DMS114 treated with DMSO at 0.1 percent for 48 hours (cell line): ENCODE results near the gene OAS2.
"Not testable (repeated sequence)": the region's sequence is repeated elsewhere in the genome, so short reads cannot be mapped to it uniquely, and the experiment has no call there.

Source experiments
- DNase-seq: peaks from one replicate; lab custom pipeline; 2025; ENCODE audit not compliant: unreplicated experiment; lab: John Stamatoyannopoulos, UW

The OAS2 gene

DNA sequence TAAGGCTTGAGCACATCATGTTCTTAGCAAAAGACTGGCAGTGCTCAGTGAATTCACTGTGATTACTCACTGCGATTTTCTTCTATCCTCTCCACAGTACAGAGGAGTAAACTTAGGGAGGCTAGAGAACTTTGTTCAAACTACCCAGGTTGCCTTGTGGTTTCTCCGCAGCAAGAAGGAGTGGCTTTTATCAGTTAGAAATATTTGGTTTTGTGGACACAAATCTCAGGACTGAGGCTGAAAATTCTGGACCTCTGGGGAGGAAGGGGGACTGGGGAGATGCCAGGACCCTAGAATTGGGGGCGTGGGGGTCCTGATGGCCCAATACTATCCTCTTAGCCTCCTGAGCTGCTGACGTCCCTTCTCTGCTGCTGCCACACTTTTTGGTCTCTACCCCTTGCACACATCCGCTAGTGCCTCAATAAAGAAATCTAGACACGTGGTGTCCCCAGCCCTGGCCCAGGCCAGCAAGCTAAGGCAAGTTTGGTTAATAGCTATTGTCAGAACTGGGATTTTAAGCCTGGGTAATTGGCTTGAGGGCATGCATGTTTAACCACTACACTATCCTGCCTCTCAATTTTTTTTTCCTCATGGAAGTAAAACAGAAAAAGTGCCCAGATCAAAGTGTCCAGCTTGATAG lies 842 bp downstream of the OAS2 start:
- no peak for DNase-seq

DNA sequence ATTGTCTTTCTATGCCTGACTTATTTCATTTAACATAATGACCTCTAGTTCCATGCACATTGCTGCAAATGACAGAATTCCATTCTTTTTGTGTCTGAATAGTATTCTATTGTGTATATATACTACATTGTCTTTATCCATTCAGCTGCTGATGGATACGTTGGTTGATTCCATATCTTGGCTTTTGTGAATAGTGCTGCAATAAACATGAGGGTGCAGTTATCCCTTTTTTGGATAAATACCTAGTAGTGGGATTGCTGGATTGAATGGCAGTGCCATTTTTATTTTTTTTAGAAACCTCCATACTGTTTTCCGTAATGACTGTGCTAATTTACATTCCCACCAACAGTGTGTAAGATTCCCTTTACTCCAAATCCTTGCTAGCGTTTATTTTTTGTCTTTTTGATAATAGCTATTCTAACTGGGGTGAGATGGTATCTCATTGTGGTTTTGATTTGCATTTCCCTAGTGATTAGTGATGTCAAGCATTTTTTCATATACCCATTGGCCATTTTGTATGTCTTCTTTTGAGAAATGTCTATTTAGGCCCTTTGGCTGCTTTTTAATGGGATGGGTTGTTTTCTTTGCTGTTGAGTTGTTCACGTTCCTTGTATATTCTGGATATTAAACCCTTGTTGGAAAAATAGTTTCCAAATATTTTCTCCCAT lies 2.3 kb downstream of the OAS2 start:
- DNase-seq, result no peak

DNA sequence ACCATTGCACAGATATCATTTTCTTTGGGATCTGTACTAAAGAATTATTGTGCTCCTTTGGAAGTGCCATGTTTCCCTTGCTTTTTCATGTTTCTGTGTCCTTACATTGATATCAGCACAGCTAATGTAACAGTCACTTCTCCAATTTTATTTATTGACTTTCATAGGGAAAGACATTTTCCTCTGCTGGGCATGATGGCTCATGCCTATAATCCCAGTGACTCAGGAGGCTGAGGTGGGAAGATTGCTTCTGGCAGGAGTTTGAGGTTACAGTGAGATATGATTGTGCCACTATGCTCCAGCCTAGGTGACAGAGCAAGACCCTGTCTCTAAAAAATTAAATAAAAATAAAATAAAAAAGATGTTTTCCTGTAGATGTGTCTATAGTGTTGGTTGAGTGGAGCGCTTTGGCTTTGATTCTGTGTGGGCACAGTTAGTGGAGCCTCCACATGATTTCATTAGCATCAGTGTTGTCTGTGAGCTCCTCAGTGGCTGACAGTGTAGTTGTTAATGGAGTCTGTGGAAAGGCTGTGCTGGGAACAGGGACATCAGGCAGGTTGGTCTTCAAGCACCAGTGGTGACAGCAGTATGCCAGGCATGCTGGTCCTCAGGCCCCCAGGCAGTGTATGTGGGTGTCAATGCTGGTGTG lies 7.4 kb downstream of the OAS2 start:
- DNase-seq, result no peak

DNA sequence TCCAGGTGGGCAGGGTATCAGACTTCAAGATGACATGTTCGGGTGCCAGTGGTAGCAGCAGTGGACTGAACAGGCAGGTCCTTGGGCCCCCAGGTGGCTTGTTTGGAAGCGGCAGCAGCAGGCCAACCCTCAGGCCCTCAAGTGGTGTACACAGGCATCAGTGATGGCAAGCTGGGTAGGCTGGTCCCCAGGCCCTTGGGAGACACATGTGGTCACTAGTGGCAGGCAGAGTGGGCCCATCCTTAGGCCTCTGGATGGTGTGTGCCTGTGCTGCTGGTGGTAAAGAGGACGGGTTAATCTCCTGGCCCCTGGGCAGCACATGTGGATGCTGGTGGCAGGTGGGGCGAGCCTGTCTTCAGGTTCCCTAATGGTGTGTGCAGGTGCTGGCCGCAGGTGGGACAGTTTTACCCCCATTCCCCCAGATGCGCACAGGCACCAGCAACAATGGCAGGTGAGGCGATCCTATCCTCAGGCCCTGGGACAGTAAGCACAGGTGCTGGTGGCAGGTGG lies 8.0 kb downstream of the OAS2 start:
- DNase-seq, result no peak

DNA sequence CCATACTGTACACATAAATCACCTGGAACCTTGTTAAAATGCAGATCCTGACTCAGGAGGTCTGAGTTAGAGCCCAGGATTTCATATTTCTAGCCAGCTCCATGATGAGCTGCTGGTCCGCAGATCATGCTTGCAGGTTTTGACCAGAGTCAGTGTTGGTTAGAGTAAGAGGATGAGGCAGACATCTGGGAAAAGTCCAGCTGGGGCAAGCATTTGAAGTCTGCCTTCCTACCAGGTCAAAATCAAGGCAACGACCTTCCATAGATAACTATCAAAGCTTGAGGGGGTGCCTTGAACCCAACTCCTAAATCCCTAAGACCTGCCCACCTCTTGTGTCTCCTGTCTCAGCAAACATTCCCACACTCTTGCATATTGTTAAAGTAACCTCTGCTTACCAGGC lies 9.2 kb downstream of the OAS2 start:
- DNase-seq, result no peak

DNA sequence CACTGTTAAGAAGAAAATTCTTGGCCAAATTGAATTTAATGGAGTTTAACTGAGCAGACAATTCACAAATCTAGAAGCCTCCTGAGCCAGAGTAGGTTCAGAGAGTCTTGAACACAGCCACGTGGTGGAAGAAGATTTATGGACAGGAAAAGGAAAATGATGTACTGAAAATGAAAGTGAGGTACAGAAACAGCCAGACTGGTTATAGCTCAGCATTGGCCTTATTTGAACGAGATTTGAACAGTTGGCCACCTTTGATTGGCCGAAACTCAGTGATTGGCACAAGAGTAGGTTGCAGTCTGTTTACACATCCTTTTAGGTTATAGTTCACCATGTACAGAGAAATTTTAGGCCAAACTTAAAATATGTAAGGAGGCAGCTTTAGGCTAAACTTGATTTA lies 9.9 kb downstream of the OAS2 start:
- DNase-seq, result no peak

DNA sequence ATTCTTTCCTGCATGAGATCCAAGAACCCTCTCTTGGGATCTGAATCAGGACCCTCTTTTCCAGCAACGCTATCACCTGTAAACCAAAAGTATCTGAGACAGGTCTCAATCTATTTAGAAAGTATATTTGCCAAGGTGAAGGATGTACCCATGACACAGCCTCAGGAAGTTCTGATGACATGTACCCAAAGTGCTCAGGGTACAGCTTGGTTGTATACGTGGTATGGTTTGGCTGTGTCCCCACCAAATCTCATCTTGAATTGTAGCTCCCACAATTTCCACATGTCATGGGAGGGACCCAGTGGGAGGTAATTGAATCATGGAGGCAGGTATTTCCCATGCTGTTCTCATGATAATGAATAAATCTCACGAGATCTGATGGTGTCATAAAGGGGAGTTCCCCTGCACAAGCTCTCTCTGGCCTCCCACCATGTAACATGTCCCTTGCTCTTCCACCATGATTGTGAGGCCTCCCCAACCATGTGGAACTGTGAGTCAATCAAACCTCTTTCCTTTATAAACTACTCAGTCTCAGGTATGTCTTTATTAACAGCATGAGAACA lies 10.6 kb downstream of the OAS2 start:
- not testable (repeated sequence) for DNase-seq

DNA sequence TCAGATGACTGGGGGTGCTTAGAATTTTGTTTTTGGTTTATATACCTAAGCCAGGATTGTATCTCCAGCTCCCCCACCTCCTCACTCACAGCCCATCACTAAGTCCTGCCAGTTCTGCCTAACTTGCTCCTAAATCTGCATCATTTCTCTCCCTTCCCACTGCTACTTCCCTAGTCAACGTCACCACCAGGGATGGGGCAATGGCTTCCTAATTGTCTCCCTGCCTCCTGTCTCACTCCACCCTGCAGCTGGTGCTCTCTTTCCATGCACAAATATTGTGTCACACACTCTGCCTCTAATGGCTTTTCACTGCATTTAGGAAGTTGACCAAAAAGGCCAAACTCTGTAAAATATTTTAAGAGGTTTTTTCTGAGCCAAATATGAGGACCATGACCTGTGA lies 11.5 kb downstream of the OAS2 start:
- no peak for DNase-seq

DNA sequence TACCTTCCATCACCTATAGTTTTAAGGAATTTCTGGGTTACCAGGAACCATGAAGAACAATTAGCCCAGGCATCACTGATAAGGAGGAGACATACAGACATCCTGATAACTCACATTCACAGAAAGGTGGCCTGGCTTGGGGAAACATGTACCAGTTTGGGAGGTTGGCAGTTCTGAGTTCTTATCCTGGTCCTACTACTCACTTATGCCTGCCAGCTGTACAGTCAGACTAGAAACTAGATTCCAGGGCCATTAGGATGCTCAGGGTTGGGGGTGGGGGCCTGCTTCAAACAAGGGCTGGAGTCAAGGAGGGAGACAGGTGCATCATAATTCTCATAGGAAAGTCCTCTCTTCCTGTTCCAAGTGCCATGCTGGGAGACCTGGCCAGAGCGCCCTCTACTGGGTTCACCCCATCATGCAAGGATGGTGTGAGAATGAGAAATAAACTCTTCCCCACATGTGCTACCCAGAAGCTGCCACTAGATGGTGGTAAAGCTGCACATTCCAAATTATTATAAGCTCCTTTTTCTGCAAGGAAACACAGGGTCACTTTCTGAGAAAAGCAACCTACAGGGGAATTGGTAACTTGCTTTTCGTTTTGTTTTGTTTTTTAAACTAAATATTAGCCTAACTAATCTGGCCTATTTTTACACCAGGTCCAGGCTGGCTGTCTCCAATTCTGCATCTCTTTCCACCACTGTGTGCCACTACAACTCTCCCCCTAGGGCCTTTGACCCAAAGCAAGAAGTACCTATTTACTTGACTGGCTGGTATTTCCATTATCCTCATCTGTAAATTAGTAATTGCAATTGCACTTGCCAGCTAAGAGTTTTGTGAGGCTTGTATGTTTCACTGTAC lies 14.5 kb downstream of the OAS2 start:
- peak; percentile 55 for DNase-seq

DNA sequence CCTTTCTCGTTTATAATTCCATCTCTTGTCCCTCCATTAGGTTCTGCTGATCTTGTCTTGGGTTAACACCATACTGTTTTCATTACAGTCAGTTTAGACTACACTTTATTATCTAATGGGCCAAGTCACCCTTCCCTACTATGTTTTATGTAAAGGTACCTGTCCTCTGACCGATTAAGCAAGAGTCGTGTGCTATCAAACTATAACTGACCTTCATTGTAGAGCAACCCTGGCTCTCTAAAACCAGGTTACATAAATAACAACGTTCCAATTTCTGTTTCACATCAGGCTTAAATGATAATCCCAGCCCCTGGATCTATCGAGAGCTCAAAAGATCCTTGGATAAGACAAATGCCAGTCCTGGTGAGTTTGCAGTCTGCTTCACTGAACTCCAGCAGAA lies 16.7 kb downstream of the OAS2 start:
- DNase-seq, result no peak

DNA sequence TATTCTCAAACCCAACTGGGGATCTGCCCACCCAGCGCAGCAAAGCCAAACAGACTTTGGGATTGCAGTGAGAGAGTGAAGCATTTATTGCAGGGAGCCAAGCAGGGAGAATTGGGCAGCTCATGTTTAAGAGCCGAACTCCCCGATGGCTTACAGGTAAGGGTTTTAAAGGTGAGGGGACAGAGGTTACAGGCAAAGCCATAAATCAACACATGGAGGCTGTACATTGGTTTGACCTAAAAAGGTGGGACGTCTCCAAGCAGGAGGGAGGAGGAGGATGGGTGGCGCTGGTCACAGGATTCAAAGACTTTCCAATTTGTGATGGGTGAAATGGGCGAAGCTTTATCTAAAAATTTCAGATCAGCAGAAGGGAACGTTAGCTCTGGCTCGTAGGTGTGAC lies 18.2 kb downstream of the OAS2 start:
- DNase-seq, result no peak

DNA sequence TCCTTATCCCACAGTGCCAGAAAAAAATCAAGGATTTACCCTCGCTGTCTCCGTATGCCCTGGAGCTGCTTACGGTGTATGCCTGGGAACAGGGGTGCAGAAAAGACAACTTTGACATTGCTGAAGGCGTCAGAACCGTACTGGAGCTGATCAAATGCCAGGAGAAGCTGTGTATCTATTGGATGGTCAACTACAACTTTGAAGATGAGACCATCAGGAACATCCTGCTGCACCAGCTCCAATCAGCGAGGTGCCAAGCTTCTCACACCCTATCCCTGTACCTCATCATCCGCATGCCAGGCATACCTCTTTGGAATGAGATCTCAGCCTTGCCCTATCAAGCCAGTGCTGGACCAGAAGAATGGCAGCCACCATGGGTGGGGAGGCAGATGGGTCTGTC lies 19.2 kb downstream of the OAS2 start:
- no peak for DNase-seq

DNA sequence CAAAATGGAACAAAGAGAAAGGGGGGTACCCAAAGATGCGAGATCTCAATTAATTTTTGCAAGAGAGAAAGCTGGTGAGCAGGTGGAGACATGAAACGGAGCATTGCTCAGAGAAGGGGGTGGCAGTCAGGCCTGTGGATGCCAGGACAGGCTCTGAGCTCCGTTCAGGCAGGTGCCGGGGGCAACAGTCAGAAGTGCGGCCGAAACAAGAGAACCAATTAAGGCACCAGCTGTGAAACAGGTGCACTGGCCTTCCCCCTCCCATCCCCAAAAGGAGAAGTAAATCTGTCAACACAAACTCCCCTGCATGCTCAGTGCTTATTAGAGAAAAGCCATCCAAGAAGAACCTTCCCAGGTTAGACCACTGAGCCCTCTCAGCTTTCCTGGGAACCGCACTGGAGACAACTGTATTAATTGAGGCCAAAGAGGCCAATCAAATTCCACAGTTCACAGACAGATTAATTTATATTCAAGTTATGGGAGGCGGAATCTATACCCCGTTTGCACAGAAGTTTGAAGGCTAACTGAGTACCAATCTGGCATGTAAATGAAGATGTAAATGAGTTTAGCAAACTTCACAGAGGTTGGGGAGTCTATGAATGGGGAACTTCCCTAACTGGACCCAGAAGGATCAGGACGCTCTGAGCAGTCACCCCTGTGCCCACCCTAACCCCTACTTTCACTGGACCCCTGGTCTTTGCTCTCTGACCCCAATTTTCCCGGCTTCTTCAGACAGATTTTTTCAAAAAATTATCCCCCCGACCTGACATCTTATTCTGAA lies 20.9 kb downstream of the OAS2 start:
- DNase-seq, result no peak

DNA sequence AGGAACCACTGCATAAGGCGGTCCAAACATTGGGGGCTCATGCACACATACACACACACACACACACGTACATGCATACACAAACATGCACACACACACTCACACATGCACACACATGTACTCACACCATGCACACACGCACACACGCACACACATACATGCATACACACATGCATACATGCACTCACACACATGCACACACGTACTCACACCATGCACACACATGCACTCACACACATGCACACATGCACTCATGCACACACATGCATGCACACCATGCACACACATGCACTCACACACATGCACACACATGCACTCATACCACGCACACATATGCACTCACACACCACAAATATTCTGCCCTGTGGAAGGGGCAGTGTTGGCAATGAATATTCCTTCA lies 22.1 kb downstream of the OAS2 start:
- DNase-seq, result no peak

DNA sequence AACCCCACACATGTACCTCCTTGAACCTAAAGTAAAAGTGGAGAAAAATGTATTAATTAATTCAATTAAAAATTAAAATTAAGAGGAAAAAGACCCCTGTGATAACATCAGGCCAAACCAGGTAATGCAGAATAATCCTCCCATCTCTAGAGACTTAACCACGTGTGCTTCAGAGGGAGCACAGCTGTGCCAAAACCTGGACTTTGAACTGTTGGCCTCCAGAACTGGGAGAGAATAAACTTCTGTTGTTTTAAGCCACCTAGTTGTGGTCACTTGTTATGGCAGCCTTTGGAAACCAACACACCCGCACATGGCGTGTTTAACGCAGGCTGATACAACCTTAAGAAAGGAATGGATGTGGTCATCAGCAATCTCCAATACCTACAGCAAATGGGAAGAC lies 23.8 kb downstream of the OAS2 start:
- no peak for DNase-seq

DNA sequence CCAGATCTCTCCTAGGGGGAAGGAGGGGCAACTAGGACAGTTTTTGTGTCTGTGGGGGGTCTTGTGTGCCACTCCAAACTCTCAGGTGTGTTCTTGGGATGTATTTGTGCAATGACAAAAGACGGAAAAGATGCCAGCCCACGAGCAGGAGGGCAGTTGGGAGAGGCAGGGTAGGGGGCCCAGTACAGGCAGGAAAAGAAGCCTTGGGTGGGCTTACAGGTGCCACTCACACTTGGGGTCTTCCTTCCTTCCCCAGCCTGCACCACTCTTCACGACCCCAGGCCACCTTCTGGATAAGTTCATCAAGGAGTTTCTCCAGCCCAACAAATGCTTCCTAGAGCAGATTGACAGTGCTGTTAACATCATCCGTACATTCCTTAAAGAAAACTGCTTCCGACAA lies 24.4 kb downstream of the OAS2 start:
- DNase-seq, result no peak

DNA sequence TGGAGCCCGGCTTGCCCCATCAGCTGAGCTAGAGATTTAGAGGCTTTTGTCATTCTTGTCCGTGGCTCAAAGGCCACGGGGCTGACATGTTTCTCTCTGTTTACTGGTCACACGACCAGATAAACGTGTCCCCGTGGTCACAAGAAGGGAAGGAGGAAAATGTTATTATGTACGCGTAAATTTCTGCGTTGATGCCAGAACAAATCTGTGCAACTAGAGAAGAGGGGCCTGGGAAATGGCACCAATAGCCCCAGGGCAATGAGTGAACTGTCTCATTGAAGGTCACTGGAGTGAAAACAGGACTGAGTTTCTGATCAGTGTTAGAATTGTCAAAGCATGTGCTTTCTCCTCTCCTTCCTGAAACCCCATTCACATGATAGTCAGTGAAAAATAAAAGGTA lies 25.3 kb downstream of the OAS2 start:
- no peak for DNase-seq

DNA sequence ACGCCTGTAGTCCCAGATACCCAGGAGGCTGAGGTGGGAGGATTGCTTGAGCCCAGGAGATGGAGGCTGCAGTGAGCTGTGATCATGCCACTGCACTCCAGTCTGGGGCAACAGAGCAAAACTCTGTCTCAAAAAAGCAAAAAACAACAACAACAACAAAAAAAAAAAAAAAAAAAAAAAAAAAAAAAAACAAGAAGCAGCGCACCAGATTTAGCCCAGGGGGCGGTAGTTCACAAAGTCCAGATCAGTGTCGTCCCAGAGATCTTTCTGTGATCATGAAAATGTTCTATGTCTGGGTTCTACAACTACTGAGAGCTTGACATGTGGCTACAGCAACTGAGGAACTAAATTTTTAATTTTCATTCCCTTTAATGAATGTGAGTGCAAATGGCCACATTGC lies 27.4 kb downstream of the OAS2 start:
- peak; percentile 10 for DNase-seq

DNA sequence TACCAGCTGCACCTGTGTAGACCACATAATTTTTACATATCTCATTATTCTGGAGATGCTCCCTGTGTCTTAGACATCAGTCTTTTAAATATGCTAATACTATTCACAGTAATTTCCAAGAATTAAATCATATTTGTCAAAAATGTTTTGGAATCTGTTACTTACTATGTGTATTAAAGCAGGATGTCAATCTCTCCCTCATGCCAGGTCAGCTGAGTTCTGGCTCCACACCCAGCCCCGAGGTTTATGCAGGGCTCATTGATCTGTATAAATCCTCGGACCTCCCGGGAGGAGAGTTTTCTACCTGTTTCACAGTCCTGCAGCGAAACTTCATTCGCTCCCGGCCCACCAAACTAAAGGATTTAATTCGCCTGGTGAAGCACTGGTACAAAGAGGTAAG lies 27.9 kb downstream of the OAS2 start:
- no peak for DNase-seq

DNA sequence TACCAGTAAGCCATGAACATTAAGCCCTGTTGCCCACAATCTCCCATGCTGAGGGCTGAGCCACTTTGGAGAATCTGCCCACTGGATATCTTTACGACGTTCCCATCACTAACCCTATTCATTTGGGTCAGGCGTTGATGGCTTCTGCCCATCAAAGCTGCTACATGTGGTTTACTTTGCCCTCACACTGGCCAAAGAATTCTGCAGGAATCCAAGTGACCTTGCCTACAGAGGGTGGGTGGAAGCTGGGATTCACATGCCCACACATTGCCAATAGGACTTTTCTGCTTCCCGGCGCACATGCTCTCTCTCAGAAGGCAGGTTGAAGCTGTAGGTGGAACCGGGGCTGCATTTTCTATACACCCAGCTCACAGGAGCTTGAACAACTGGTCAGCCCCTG lies 28.3 kb downstream of the OAS2 start:
- DNase-seq, result no peak
